Endothelial cell of coronary artery (primary cell): ENCODE measurements around the gene SPRR2G. TPM values are rescaled to one million over a fixed set of nuclear protein-coding genes. Genes with fewer than 3 reads are reported as not detected.

Experiments used
- total RNA-seq: library from RNA; depleted of rRNA; stranded (reverse); fragments of >200 nt; gene quantifications from 2 replicates; pipeline ENCODE4 v1.2.3, GENCODE V29; 2014

Gene SPRR2G
- total RNA-seq: not detected in 2 replicates

DNA sequence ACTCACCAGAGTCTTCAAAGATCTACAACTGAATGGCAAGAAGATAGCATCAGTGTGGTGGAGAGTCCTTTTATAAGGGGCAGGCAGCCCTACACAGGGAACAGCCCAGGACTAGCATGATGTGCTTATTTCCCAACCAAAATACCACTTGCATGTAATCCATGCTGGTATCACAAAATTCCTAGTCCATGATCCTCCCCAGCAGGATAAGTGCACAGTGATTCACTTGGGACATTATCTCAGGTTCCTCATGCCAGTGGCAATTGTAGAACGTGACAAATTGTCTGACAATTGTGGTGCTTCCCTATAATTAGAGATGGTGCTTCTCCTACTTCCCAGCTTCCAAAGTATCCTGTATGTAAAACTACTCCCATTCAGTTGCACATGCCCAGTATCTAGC is at the start of gene SPRR2G:
Gene SPRR2G (minus strand): TSS at position 45 of the 400 bp plus-strand sequence. CDS start 780 bp downstream, outside the sequence.

DNA sequence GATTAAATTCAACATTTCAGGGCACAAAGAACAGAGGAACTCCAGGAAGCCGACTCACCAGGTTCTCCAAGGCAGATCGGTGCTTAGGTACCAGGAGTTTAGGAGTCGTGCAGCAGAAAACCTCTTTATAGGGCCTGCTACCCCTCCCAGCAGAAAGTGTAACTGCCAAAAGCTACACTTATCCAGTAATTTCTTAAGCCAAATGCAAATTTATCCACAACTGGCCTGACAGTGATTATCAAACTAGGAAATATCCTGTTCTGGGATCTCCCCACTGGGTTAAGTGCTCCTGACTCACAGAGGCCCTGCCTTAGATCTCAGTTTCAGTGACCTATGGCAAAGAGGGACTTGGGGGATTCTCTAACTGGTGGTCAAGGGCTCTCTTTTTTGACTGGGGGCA is 37.3 kb downstream of the SPRR2G start, which contains the start of gene SPRR2F:
Gene SPRR2F (minus strand): TSS at position 101 of the 400 bp plus-strand sequence. CDS start 783 bp downstream, outside the sequence.

Other genes with a start within 250 kb of the SPRR2G start
- not detected in 2 replicates for gene IVL, start 242.3 kb downstream of the SPRR2G start, total RNA-seq
- gene SPRR5, start 203.7 kb downstream of the SPRR2G start, total RNA-seq: not detected in 2 replicates
- gene SPRR4, start 180.2 kb downstream of the SPRR2G start, total RNA-seq: not detected in 2 replicates
- not detected in 2 replicates for gene SPRR1A, start 166.8 kb downstream of the SPRR2G start, total RNA-seq
- not detected in 2 replicates for gene SPRR3, start 149.1 kb downstream of the SPRR2G start, total RNA-seq
- gene SPRR1B, start 119.7 kb downstream of the SPRR2G start, total RNA-seq: not detected in 2 replicates
- not detected in 2 replicates for gene SPRR2D, start 109.8 kb downstream of the SPRR2G start, total RNA-seq
- not detected in 2 replicates for gene SPRR2A, start 93.4 kb downstream of the SPRR2G start, total RNA-seq
- gene SPRR2B, start 79.3 kb downstream of the SPRR2G start, total RNA-seq: not detected in 2 replicates
- not detected in 2 replicates for gene SPRR2E, start 56.4 kb downstream of the SPRR2G start, total RNA-seq
- not detected in 2 replicates for gene SPRR2F, start 37.4 kb downstream of the SPRR2G start, total RNA-seq
- not detected in 2 replicates for gene LELP1, start 52.5 kb upstream of the SPRR2G start, total RNA-seq
- gene PRR9, start 66.7 kb upstream of the SPRR2G start, total RNA-seq: not detected in 2 replicates
- gene LORICRIN, start 108.8 kb upstream of the SPRR2G start, total RNA-seq: not detected in 2 replicates
- gene PGLYRP3, start 162.1 kb upstream of the SPRR2G start, total RNA-seq: not detected in 2 replicates
- gene PGLYRP4, start 198.0 kb upstream of the SPRR2G start, total RNA-seq: not detected in 2 replicates
- 0.18 and 0.19 TPM in 2 replicates for gene S100A9, start 207.0 kb upstream of the SPRR2G start, total RNA-seq
- not detected in 2 replicates for gene S100A12, start 224.7 kb upstream of the SPRR2G start, total RNA-seq
- gene S100A8, start 240.2 kb upstream of the SPRR2G start, total RNA-seq: not detected in 2 replicates